HG03064 (cell line): ENCODE data around the gene CALY.

ENCODE experiments used
- ATAC-seq: cut with Tn5 transposase; IDR thresholded peaks from one replicate; pipeline ENCODE4 v1.9.1; 2021; ENCODE audit warnings: low read depth; ENCODE audit not compliant: unreplicated experiment

The CALY gene

GRCh38 chr10:133353202-133353959, 16.7 kb upstream of the CALY start:
- ATAC-seq, result no peak

DNA sequence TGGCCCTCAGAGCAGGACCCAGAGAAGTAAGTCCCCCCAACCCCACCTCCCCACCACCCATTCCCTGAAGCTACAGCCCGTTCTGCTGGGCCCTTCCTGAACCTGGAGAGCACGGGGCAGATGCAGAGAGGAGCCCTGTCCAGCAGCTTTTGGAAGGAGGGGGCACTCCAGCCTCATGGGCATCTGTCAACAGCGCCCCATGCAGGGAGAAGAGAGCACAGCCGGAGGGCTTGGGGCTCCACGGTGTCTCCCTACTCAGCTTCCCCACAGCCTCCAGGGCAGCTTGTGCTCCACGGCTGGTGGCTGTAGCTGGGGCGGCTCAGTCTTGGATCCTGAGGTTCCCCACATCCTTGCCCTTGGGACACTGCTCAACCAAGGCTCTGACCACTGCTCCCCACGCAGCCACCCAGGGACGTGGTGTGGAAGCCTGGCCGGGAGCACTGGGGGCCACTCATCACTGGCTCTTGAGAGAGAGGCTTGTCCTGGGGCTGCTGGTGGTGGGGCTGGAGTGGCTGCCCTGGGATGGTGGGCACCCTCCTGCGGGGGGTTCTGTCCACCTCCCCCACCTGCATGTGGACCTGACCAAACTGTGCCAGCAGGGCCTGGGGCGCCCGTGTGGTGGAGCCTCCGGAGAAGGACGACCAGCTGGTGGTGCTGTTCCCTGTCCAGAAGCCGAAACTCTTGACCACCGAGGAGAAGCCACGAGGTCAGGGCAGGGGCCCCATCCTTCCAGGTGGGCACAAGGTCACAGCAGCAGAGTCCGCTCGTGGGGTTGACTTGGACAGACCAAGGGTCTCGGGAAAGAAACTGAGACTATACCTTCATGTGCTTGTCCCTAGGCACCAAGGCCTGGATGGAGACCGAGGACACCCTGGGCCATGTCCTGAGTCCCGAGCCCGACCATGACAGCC, 15.0 kb upstream of the CALY start:
- ATAC-seq, result no peak

DNA sequence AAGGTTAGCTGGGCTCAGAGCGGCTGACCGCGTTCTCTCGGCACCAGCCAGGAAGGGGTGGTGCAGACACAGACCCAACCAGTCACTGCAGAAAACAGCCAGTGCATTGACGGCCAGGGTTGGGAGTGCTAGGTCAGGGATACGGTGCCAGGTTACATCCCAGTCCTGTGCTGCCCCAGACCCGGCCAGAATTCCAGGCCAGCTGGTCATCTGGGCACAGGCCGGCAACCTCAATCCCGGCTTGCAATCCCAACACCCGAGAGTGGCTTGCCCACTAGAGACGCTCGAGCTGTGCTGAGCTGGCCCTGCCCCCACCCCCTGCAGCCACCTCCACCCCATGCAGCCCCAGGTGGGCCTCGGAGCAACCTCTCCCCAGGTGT, 14.2 kb upstream of the CALY start:
- ATAC-seq, result no peak

GRCh38 chr10:133350283-133350949, 13.7 kb upstream of the CALY start:
- no peak for ATAC-seq

DNA sequence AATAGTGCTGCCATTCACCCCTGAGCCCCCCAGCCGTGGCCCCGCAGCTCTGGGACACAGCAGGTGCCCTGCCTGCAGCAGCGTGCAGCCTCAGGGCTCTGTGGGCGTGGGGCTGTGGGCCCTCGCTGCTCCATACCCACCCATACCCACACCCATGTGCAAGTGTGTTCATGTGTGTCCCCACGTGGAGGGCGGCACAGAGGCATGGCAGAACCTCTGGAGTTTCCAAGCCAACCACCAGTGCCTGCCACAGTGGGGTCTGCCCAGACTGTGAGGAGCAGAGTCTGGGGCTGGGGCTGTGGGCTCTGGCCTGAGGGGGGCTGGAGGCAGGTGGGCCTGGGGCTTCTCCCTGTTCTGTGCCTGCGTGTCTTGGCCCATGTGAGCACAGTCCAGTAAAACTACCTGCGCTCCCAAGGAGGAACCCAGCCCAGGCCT, 12.9 kb upstream of the CALY start:
- ATAC-seq, result no peak

- no peak for ATAC-seq
Observed at GRCh38 chr10:133349160-133349568, 12.5 kb upstream of the CALY start.

DNA sequence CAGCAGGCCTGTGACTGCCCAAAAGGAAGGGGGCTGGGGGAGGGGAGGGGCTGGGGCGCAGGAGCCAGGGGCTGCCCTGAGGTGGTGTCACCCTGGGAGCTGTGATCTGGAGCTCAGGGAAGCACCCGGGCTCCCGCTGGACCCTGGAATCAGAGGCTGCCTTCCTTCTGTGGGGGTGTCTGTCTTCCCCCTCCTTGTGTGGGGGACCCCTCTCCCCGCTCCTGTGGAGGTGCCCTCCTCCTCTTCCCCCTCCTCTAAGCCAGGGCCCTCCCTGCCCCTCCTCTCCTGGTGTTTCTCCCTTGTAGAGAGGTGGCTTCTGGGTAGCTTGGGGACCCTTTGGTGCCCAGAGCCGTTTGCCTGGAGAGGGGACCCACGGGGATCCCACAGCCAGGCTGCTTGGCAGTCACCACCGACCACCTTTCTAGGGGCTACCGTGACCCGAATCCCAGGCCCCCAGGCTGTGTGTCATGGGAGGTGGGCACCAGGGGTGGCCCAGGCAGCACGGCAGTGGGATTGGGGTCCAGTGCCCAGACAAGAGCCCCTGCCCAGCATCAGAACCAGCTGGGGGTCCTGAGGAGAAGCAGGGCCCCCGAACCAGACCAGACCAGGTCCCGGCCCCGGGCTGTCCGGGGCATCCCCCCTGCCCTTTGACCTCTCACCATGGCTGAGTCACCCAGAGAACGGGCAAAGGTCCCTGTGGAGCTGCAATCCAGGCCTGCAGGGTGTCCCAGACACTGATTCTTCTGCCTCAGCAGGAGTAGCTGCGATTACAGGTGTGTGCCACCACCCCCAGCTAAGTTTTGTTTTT, 11.2 kb upstream of the CALY start:
- no peak for ATAC-seq

DNA sequence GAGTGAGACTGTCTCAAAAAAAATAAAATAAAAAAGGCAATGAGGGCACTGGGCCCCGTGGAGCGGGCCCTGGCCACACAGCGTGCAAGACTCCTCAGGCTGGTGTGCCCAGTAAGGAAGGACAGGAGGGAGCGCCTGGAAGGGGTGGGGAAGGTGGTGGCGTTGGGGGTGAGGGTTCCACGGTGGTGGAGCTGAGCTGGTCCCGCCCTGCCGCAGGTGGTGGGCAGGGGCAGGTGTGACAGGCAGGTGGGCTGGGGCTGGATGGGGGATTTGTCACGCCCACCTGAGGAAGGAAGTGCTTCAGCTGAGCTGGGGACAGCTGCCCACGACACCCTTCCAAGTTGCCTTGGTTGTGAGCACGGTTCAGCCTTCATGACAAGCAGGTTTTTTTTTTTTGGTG, 9.7 kb upstream of the CALY start:
- ATAC-seq, result no peak

- no peak for ATAC-seq
Observed at GRCh38 chr10:133344236-133344635, 7.5 kb upstream of the CALY start.

DNA sequence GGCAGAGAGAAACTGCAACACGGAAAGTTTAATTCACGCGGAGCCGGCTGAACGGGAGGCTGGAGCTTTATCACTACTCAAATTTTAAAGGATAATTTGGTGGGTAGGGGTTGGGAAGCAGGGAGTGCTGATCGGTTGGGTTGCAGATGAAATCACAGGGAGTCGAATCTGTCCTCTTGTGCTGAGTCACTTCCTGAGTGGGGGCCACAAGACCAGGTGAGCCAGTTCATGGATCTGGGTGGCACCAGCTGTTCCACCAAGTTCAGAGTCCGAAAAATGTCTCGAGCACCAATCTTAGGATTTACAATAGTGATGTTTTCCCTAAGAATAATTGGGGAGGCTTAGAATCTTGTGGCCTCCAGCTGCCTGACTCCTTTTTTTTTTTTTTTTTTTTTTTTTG, 6.9 kb upstream of the CALY start:
- no peak for ATAC-seq

GRCh38 chr10:133342942-133343341, 6.2 kb upstream of the CALY start:
- ATAC-seq, result no peak

- ATAC-seq, result no peak
Observed at GRCh38 chr10:133341983-133342382, 5.3 kb upstream of the CALY start.

DNA sequence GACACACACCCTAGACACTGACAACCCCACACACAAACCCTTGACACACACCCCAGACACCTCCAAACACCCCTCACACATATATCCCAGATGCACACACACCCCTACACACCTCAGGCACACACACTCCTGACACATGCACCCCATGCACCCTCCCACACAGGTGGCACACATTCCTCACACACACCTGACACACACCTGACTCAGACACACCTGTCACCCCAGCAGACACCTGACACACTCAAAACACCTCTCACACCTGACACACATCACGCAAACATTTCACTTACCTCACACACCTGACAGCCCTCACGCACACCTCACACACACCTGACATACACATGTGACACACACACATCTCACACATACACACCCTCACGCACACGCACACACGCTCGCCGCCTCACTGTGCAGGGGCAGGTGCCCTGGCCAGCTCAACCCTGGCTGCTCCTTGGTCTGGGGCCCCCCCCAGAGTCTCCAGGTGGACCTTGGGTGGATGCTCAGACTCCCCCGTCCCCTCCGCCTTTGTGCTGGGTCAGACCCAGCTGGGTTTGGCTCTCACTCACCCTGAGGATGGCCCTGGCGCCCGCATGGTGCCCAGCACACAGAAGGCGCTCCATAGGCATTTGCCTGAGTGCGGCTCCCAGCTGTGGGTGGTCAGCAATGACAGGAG, 3.1 kb upstream of the CALY start:
- ATAC-seq, result no peak

GRCh38 chr10:133338080-133339071, 1.7 kb upstream of the CALY start:
- no peak for ATAC-seq

GRCh38 chr10:133337370-133337725, 652 bp upstream of the CALY start:
- ATAC-seq, result no peak

- no peak for ATAC-seq
Observed at GRCh38 chr10:133336118-133336576, 549 bp downstream of the CALY start.

DNA sequence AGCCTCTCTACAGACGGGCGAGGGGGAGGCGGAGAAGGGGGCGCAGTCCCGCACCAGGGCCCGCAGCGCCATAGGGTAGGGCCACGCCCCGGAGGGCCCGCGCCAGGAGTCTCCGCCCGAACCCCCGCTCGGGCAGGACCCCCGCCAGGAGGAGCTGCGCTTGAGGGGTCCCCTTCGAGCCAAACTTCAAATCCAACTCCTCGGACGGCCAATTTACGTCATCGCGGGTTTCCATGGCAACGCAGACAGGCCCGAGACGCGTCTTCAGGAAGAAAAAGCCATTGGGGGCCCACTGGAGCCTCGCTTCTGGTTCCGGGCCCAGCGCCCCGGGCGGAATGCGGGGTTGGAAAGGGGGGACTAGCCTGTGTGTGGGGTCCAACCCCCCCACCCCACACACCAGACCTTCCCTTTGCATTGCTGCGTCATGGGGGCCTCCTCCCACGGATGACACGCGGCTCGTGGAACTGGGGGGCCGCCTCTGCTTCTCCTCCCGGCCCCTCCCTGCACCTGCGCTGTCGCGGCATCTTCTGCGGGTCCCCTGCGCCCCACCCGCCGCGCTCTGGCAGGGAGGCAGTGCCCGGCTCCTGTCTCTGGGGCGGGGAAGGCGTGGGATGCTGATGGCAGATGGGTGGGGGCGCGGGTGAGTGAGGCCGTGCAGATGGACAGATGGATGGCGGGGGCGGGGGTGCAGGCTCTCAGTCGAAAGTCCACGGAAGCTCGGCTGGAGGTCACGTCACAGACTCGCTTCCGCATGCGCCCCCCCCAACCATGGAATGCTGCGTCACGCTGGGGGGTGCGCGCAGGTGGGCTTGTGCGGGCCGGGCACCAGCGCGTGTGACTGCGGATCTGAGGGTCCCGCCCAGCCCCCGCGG, 1.2 kb downstream of the CALY start:
- ATAC-seq, result no peak
